MCF 10A (cell line): Measurements from ENCODE around the gene GNPNAT1. TPM values are rescaled to one million over a fixed set of nuclear protein-coding genes. Genes with fewer than 3 reads are reported as not detected.

Source experiments
- BruUV-seq: library from RNA; stranded (reverse); fragments of 400-500 nt; replicated peaks from 2 replicates; lab custom pipeline; 2021; lab: Mats Ljungman, UMichigan
- CTCF ChIA-PET: fragments of 300-600 bp; sonication (Branson Sonifier 250); formaldehyde crosslinking; extraction: SDS; loops from one replicate; lab custom pipeline; 2021; ENCODE audit warnings: antibody characterized with exemption, inconsistent platforms; lab: Yijun Ruan, JAX
- POLR2A ChIA-PET: fragments of 300-600, 350-650 bp; sonication (Branson Sonifier 250); formaldehyde crosslinking; extraction: SDS; loops from one replicate; lab custom pipeline; 2020; ENCODE audit warnings: antibody characterized with exemption, inconsistent platforms; lab: Yijun Ruan, JAX
- DNase-seq: peaks from one replicate; pipeline ENCODE4 v3.0.0-alpha.2; 2018; ENCODE audit not compliant: unreplicated experiment
- H3K27ac Mint-ChIP-seq: one replicate; pipeline ENCODE4 v1.8.0; 2022; ENCODE audit warnings: mild to moderate bottlenecking, low read depth, mixed read lengths; ENCODE audit not compliant: unreplicated experiment
- H3K27me3 Mint-ChIP-seq: one replicate; pipeline ENCODE4 v1.8.0; 2022; ENCODE audit warnings: mixed read lengths; ENCODE audit not compliant: insufficient read depth, unreplicated experiment
- H3K36me3 Mint-ChIP-seq: one replicate; pipeline ENCODE4 v1.8.0; 2022; ENCODE audit warnings: mild to moderate bottlenecking, moderate library complexity, mixed read lengths; ENCODE audit not compliant: insufficient read depth, unreplicated experiment
- H3K4me1 Mint-ChIP-seq: one replicate; pipeline ENCODE4 v1.8.0; 2022; ENCODE audit warnings: mixed read lengths; ENCODE audit not compliant: insufficient read depth, unreplicated experiment
- H3K4me3 Mint-ChIP-seq: one replicate; pipeline ENCODE4 v1.8.0; 2022; ENCODE audit warnings: mild to moderate bottlenecking, moderate library complexity, mixed read lengths; ENCODE audit not compliant: unreplicated experiment
- H3K9me3 Mint-ChIP-seq: one replicate; pipeline ENCODE4 v1.8.0; 2022; ENCODE audit warnings: mixed read lengths; ENCODE audit not compliant: unreplicated experiment
- CTCF ChIP-seq: fragments of 200-600 bp; IDR thresholded peaks from one replicate; pipeline ENCODE4 v1.8.0; 2022; ENCODE audit warnings: antibody characterized with exemption, mild to moderate bottlenecking; ENCODE audit not compliant: unreplicated experiment
- intact Hi-C: fragments of 100-400 bp; cut with micrococcal nuclease; formaldehyde crosslinking; loops from 2 replicates; pipeline ENCODE4 v1.14.1; 2022
- total RNA-seq: library from RNA; stranded (reverse); gene quantifications from 2 replicates; pipeline ENCODE4 v1.2.3, GENCODE V29; 2022

Gene GNPNAT1
- total RNA-seq, 1 experiment from 2014 or later: 58.8 TPM

DNA sequence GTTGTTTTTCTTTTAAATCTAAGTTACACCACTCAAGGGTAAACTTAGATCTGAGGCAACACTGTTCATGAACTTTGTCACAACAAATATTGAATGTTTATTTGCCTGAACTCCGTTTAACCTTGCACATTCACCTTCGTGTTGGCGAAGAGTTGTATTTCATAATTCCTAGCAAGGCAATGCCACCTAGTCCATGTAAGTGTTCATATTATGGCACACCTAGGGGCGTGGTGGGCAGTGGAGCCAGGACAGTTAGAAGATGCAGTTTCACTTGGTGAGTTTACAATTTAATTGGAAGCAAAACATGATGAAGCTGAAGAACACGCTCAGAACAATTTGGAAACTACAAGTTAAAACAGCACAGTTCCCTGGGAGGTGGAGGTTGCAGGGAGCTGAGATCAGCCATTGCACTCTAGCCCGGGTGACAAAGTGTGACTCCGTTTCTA lies 30.4 kb upstream of the GNPNAT1 start:
- H3K27ac Mint-ChIP-seq: no peak overlapping the region
- peak; percentile 24 for DNase-seq
- ChIA-PET CTCF (interaction anchor here (0.6 to 10.8 kb wide), 3 partner anchors 9 to 139 kb away, joined by 3 to 135 read pairs (median 7); no protein-coding TSS in a partner anchor), POLR2A (interaction anchor here (1.1 kb wide), 1 partner anchor 31 kb away, joined by 3 read pairs; no protein-coding TSS in a partner anchor)
- H3K36me3 Mint-ChIP-seq: no peaks in the 10 kb centered on the region
- H3K4me3 Mint-ChIP-seq: no peak overlapping the region
- no peaks in the 10 kb centered on the region for H3K4me1 Mint-ChIP-seq
- H3K27me3 Mint-ChIP-seq: no peaks in the 10 kb centered on the region
- BruUV-seq: no TSS peak
- no peaks in the 10 kb centered on the region for H3K9me3 Mint-ChIP-seq
- intact Hi-C loops: no loop called here
- TF ChIP-seq CTCF: no peak

GRCh38 chr14:52808101-52808500 lies 16.7 kb upstream of the GNPNAT1 start:
- no peaks in the 10 kb centered on the region for H3K36me3 Mint-ChIP-seq
- DNase-seq: no peak
- no peak overlapping the region for H3K27ac Mint-ChIP-seq
- H3K27me3 Mint-ChIP-seq: no peaks in the 10 kb centered on the region
- ChIA-PET POLR2A (interaction anchor here (0.9 kb wide), 1 partner anchor 104 kb away, joined by 3 read pairs; no protein-coding TSS in a partner anchor), CTCF (interaction anchor here (0.9 kb wide), 1 partner anchor 15 kb away, joined by 3 read pairs; no protein-coding TSS in a partner anchor)
- intact Hi-C loops: no loop called here
- H3K4me3 Mint-ChIP-seq: no peak overlapping the region
- no peak for TF ChIP-seq CTCF
- no TSS peak for BruUV-seq
- H3K4me1 Mint-ChIP-seq: no peaks in the 10 kb centered on the region
- H3K9me3 Mint-ChIP-seq: no peaks in the 10 kb centered on the region

DNA sequence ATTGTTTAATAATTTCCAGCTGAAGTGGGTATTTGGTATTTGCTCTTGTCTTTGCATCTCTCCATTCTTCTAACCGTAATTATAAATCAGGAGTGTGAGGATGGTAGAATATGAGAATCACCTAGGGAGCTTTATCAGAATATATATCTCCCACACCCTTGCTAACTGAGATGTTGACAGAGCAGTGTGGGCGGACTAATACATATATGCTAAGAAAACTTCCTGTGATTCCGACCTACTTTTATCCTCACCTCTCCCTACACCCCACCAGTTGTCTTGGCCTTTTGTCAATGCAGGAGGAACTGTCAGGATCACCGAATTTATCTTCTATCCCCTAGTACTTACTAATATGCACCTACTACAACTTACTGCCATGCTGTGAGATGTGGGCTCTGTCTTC lies 14.7 kb upstream of the GNPNAT1 start:
- CTCF ChIA-PET: no interaction called here
- intact Hi-C loops: no loop called here
- POLR2A ChIA-PET: interaction anchor here (0.7 kb wide), 2 partner anchors 15 to 1476 kb away, joined by 3 read pairs; no protein-coding TSS in a partner anchor
- Mint-ChIP-seq H3K4me3 (no peak overlapping the region), H3K27me3 (no peaks in the 10 kb centered on the region), H3K27ac (no peak overlapping the region), H3K36me3 (no peaks in the 10 kb centered on the region), H3K4me1 (peaks cover 18% of the 10 kb centered on the region), H3K9me3 (no peaks in the 10 kb centered on the region)
- TF ChIP-seq CTCF: no peak
- BruUV-seq: no TSS peak
- no peak for DNase-seq

DNA sequence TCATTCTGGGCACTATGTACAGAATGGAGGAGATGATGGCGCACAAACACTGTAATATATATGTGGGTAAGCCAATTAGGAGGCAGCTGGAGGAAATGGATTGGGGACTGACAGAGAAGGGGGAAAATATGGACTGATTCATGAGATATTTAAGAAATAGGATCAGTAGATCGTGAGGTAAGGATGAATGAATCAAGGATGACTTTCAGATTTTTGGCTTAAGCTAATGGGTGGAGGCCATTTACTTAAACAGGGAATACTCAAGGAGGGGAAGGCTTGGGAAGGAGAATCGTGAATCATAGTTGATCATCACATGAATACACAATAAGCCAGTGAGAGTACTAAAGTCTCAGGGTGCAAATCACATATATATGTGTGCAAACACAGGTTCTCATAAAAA lies 11.2 kb upstream of the GNPNAT1 start:
- peak; percentile 34 for DNase-seq
- BruUV-seq: no TSS peak
- Mint-ChIP-seq H3K27ac (peak overlapping the region; percentile 58), H3K36me3 (no peaks in the 10 kb centered on the region), H3K4me1 (peaks cover 18% of the 10 kb centered on the region), H3K9me3 (peaks cover 8% of the 10 kb centered on the region), H3K4me3 (peak overlapping the region; percentile 8), H3K27me3 (no peaks in the 10 kb centered on the region)
- intact Hi-C loops: no loop called here
- TF ChIP-seq CTCF: no peak
- CTCF ChIA-PET: interaction anchor here (0.6 to 1.4 kb wide), 3 partner anchors 72 to 159 kb away, joined by 3 to 4 read pairs (median 3); no protein-coding TSS in a partner anchor
- POLR2A ChIA-PET: interaction anchor here (0.7 to 1.1 kb wide), 2 partner anchors 12 to 124 kb away, joined by 3 read pairs; no protein-coding TSS in a partner anchor
